Measurements from ENCODE around the gene ITPR2.

DNA sequence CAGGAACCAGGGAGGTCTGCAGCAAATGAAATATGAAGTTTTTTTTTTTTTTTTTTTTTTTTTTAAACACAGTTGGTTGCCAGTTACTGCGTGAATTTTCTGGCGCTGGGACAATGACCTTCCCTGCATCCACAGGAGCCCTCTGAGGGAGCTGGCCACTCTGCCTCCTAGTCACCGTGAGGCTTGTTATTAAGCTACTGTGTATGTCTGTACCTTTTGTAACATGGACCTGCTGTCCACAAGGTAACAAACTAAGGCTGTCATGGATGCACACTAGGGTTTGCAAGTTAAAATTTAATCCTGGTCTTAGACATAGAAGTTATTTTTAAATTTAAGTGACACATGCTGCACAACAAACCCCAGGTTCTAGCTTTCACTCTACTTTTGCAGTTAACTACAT lies 426.6 kb downstream of the ITPR2 start:
- no peak for TF ChIP-seq POLR2AphosphoS5 (IDR thresholded peaks at IDR 0.05; ENCODE audit: low read depth)
- TF ChIP-seq, protein P1, sequence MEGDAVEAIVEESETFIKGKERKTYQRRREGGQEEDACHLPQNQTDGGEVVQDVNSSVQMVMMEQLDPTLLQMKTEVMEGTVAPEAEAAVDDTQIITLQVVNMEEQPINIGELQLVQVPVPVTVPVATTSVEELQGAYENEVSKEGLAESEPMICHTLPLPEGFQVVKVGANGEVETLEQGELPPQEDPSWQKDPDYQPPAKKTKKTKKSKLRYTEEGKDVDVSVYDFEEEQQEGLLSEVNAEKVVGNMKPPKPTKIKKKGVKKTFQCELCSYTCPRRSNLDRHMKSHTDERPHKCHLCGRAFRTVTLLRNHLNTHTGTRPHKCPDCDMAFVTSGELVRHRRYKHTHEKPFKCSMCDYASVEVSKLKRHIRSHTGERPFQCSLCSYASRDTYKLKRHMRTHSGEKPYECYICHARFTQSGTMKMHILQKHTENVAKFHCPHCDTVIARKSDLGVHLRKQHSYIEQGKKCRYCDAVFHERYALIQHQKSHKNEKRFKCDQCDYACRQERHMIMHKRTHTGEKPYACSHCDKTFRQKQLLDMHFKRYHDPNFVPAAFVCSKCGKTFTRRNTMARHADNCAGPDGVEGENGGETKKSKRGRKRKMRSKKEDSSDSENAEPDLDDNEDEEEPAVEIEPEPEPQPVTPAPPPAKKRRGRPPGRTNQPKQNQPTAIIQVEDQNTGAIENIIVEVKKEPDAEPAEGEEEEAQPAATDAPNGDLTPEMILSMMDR (IDR thresholded peaks at IDR 0.05; ENCODE audit: insufficient read depth, low read length): no peak
- TF ChIP-seq GABPA (IDR thresholded peaks at IDR 0.05; ENCODE audit: low read depth): no peak
- TF ChIP-seq, protein P2, sequence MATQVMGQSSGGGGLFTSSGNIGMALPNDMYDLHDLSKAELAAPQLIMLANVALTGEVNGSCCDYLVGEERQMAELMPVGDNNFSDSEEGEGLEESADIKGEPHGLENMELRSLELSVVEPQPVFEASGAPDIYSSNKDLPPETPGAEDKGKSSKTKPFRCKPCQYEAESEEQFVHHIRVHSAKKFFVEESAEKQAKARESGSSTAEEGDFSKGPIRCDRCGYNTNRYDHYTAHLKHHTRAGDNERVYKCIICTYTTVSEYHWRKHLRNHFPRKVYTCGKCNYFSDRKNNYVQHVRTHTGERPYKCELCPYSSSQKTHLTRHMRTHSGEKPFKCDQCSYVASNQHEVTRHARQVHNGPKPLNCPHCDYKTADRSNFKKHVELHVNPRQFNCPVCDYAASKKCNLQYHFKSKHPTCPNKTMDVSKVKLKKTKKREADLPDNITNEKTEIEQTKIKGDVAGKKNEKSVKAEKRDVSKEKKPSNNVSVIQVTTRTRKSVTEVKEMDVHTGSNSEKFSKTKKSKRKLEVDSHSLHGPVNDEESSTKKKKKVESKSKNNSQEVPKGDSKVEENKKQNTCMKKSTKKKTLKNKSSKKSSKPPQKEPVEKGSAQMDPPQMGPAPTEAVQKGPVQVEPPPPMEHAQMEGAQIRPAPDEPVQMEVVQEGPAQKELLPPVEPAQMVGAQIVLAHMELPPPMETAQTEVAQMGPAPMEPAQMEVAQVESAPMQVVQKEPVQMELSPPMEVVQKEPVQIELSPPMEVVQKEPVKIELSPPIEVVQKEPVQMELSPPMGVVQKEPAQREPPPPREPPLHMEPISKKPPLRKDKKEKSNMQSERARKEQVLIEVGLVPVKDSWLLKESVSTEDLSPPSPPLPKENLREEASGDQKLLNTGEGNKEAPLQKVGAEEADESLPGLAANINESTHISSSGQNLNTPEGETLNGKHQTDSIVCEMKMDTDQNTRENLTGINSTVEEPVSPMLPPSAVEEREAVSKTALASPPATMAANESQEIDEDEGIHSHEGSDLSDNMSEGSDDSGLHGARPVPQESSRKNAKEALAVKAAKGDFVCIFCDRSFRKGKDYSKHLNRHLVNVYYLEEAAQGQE (IDR thresholded peaks at IDR 0.05; ENCODE audit: insufficient replicate concordance, low read depth): no peak

Measured in HL-60 (cell line).